GM12878 (cell line): ENCODE data around the gene TP53RK. TPM values are rescaled to one million over a fixed set of nuclear protein-coding genes. Genes with fewer than 3 reads are reported as not detected.

Experiments used
- ATAC-seq: fragments of 200-7000 bp; cut with Tn5 transposase; 3 replicates; pipeline ENCODE4 v1.9.1; 2020; ENCODE audit warnings: mild to moderate bottlenecking, moderate library complexity
- BruUV-seq: library from RNA; stranded (reverse); fragments of 400-500 nt; replicated peaks from 2 replicates; lab custom pipeline; 2021; lab: Mats Ljungman, UMichigan
- CTCF ChIA-PET: fragments of 300-600 bp; sonication (Branson Sonifier 250); formaldehyde crosslinking; extraction: SDS; loops from one replicate; lab custom pipeline; 2021; ENCODE audit warnings: inconsistent platforms; lab: Yijun Ruan, JAX
- POLR2A ChIA-PET: fragments of 350-600 bp; formaldehyde crosslinking; extraction: SDS; loops from one replicate; lab custom pipeline; 2021; ENCODE audit warnings: inconsistent platforms; lab: Charles Lee
- RAD21 ChIA-PET: fragments of 300-600 bp; sonication (Branson Sonifier 250); formaldehyde crosslinking; loops from one replicate; lab custom pipeline; 2023; ENCODE audit warnings: antibody characterized with exemption; ENCODE audit not compliant: unreplicated experiment; lab: Charles Lee
- SMC1A ChIA-PET: fragments of 300-600 bp; sonication (Branson Sonifier 250); formaldehyde crosslinking; loops from one replicate; lab custom pipeline; 2023; ENCODE audit not compliant: unreplicated experiment, uncharacterized antibody; lab: Charles Lee
- DNase-seq: peaks from one replicate; pipeline ENCODE4 v3.0.0-alpha.2; 2011; ENCODE audit warnings: low read depth, low spot score
- FAIRE-seq: peaks from 3 replicates; lab custom pipeline; 2011; peaks lifted over from hg19 to GRCh38; lab: Jason Lieb, UNC
- H2AFZ ChIP-seq: 2 replicates; pipeline ENCODE4 v1.6.0; 2011; ENCODE audit warnings: low read depth, low read length, control low read depth; ENCODE audit not compliant: control insufficient read depth
- H3K27ac ChIP-seq: 2 replicates; pipeline ENCODE4 v1.5.1; 2011; ENCODE audit warnings: control low read depth; ENCODE audit not compliant: control insufficient read depth, insufficient read depth
- H3K27me3 ChIP-seq, 2 experiments: replicated peaks in 1 of 2; 2 replicates each; pipeline versions ENCODE4 v1.6.0 to v1.6.1; 2011; ENCODE audit warnings: low read length in 1 of 2; ENCODE audit not compliant: control insufficient read depth in 2 of 2, insufficient read depth in 2 of 2
- H3K36me3 ChIP-seq, 2 experiments: 2 replicates each; pipeline ENCODE4 v1.5.1; 2011; ENCODE audit warnings: low read length in 1 of 2; ENCODE audit not compliant: control insufficient read depth in 2 of 2, insufficient read depth in 2 of 2
- H3K4me1 ChIP-seq: 2 replicates; pipeline ENCODE4 v1.6.1; 2011; ENCODE audit warnings: mild to moderate bottlenecking, low read length, moderate library complexity, mixed read lengths; ENCODE audit not compliant: control insufficient read depth, insufficient read depth
- H3K4me2 ChIP-seq: 2 replicates; pipeline ENCODE4 v1.6.0; 2011; ENCODE audit warnings: control low read depth; ENCODE audit not compliant: control insufficient read depth, insufficient read depth
- H3K4me3 ChIP-seq: fragments of 200-600 bp; sonication (generic); 2 replicates; pipeline ENCODE4 v1.5.1; 2016
- H3K79me2 ChIP-seq: 2 replicates; pipeline ENCODE4 v1.6.0; 2011; ENCODE audit warnings: low read length; ENCODE audit not compliant: control insufficient read depth, insufficient read depth
- H3K9ac ChIP-seq: 2 replicates; pipeline ENCODE4 v1.8.0; 2011; ENCODE audit warnings: low read length, control low read depth, mixed read lengths; ENCODE audit not compliant: control insufficient read depth, insufficient read depth
- H3K9me3 ChIP-seq: replicated peaks from 3 replicates; pipeline ENCODE4 v1.5.1; 2011; ENCODE audit warnings: mild to moderate bottlenecking, low read length; ENCODE audit not compliant: control insufficient read depth, insufficient read depth
- H4K20me1 ChIP-seq: 2 replicates; pipeline ENCODE4 v1.6.0; 2011; ENCODE audit not compliant: control insufficient read depth, insufficient read depth
- DPF2 ChIP-seq: fragments of 450-650 bp; IDR thresholded peaks from 2 replicates; pipeline ENCODE4 v1.6.1; 2017; ENCODE audit warnings: mild to moderate bottlenecking
- EGR1 ChIP-seq, 2 experiments: IDR thresholded peaks; 1 replicate in 1 of 2; 2 replicates in 1 of 2; pipeline ENCODE4 v1.6.1; 2011 to 2012; ENCODE audit warnings: low read depth in 2 of 2, low read length in 2 of 2, borderline replicate concordance in 1 of 2, mild to moderate bottlenecking in 1 of 2, moderate library complexity in 1 of 2
- HDGF ChIP-seq: fragments of 450-650 bp; IDR thresholded peaks from 2 replicates; pipeline ENCODE4 v1.6.1; 2016; ENCODE audit warnings: antibody characterized with exemption
- MYC ChIP-seq: IDR thresholded peaks from 2 replicates; pipeline ENCODE4 v1.6.1; 2011; ENCODE audit warnings: mild to moderate bottlenecking, low read length, moderate library complexity, inconsistent platforms; ENCODE audit not compliant: insufficient read depth, insufficient replicate concordance, insufficient read length, severe bottlenecking
- NBN ChIP-seq: fragments of 450-650 bp; IDR thresholded peaks from 2 replicates; pipeline ENCODE4 v1.6.1; 2016
- POU2F2 ChIP-seq: IDR thresholded peaks from 3 replicates; pipeline ENCODE4 v1.6.1; 2011; ENCODE audit warnings: low read depth, mild to moderate bottlenecking, low read length, borderline replicate concordance
- RAD21 ChIP-seq: IDR thresholded peaks from 2 replicates; pipeline ENCODE4 v1.6.1; 2011; ENCODE audit warnings: mild to moderate bottlenecking, low read depth, low read length, moderate library complexity; ENCODE audit not compliant: insufficient read depth
- SMAD5 ChIP-seq: IDR thresholded peaks from 2 replicates; pipeline ENCODE4 v1.6.1; 2016; ENCODE audit warnings: antibody characterized with exemption, low read depth
- SMC3 ChIP-seq: IDR thresholded peaks from 2 replicates; pipeline ENCODE4 v1.6.1; 2011; ENCODE audit warnings: low read length, improper control_type of control experiment, borderline replicate concordance
- YY1 ChIP-seq: IDR thresholded peaks from 2 replicates; pipeline ENCODE4 v1.6.1; 2011; ENCODE audit warnings: low read depth, mild to moderate bottlenecking, low read length
- ZNF24 ChIP-seq: fragments of 450-650 bp; IDR thresholded peaks from 2 replicates; pipeline ENCODE4 v1.6.1; 2017; ENCODE audit warnings: antibody characterized with exemption, mild to moderate bottlenecking
- ZNF274 ChIP-seq: IDR thresholded peaks from one replicate; pipeline ENCODE4 v1.8.0; 2011; ENCODE audit not compliant: insufficient read length, insufficient read depth
- WGBS: methylation state at CpG from one replicate; pipeline ENCODE4 v1.1.6; 2016; ENCODE audit warnings: low lambda C conversion rate; ENCODE audit not compliant: insufficient replicate concordance, insufficient coverage; ENCODE audit errors: missing lambda C conversion rate; 5-methylcytosine and 5-hydroxymethylcytosine counted together
- in situ Hi-C: fragments of 300-500 bp; cut with MboI; formaldehyde crosslinking; loops from 9 replicates; pipeline ENCODE4 v1.14.3; 2018; ENCODE audit warnings: mixed read lengths
- intact Hi-C: fragments of 100-400 bp; cut with micrococcal nuclease; formaldehyde crosslinking; loops from one replicate; pipeline ENCODE4 v1.14.2; 2022; ENCODE audit not compliant: unreplicated experiment
- polyA plus RNA-seq, 11 experiments: library from polyadenylated mRNA; depleted of rRNA in 4 of 11; unstranded in 6 of 11; stranded (reverse) in 5 of 11; fragments of >200 nt; fragmentation: Nextera tagmentation in 4 of 11; fragmentation: Illumina TruSeq in 1 of 11; extraction: Ambion mirVana in 4 of 11; extraction: Trizol in 1 of 11; gene quantifications; 1 replicate in 1 of 11; 2 replicates in 10 of 11; pipeline versions ENCODE4 v1.2.1 to v1.2.3, GENCODE V29; 2011 to 2016; ENCODE audit warnings: inconsistent platforms in 2 of 11, missing spikeins in 2 of 11, low read depth in 1 of 11
- total RNA-seq, 4 experiments: library from RNA; depleted of rRNA in 3 of 4; stranded (reverse); fragments of >200 nt in 3 of 4; fragmentation: Illumina TruSeq in 1 of 4; extraction: Trizol in 1 of 4; gene quantifications; 2 replicates each; pipeline versions ENCODE4 v1.2.1 to v1.2.3, GENCODE V29; 2013 to 2021
- TF ChIP-seq, protein P1 (sequence below): fragments of 150-350 bp; IDR thresholded peaks from 2 replicates; pipeline ENCODE4 v1.6.1; 2016; ENCODE audit warnings: low read depth, low read length
- TF ChIP-seq, protein P2 (sequence below): fragments of 450-650 bp; IDR thresholded peaks from 2 replicates; pipeline ENCODE4 v1.6.1; 2017; ENCODE audit warnings: borderline replicate concordance
- TF ChIP-seq, protein P3 (sequence below), 3 experiments: IDR thresholded peaks in 2 of 3; conservative IDR thresholded peaks in 1 of 3; 2 replicates each; pipeline ENCODE4 v1.5.1; 2011; ENCODE audit warnings: low read depth in 3 of 3, low read length in 3 of 3, mild to moderate bottlenecking in 3 of 3, control low read depth in 2 of 3, moderate library complexity in 2 of 3, inconsistent platforms in 1 of 3, mixed read lengths in 1 of 3; ENCODE audit not compliant: control insufficient read depth in 2 of 3, insufficient read depth in 1 of 3; ENCODE audit errors: extremely low read depth in 1 of 3

TP53RK gene
- total and polyA plus RNA-seq, 10 of the 15 experiments (the other 5 are each of a cell fraction or from before 2014, with no cell fraction given): 3.8 to 23.1 (median 16.1) TPM

DNA sequence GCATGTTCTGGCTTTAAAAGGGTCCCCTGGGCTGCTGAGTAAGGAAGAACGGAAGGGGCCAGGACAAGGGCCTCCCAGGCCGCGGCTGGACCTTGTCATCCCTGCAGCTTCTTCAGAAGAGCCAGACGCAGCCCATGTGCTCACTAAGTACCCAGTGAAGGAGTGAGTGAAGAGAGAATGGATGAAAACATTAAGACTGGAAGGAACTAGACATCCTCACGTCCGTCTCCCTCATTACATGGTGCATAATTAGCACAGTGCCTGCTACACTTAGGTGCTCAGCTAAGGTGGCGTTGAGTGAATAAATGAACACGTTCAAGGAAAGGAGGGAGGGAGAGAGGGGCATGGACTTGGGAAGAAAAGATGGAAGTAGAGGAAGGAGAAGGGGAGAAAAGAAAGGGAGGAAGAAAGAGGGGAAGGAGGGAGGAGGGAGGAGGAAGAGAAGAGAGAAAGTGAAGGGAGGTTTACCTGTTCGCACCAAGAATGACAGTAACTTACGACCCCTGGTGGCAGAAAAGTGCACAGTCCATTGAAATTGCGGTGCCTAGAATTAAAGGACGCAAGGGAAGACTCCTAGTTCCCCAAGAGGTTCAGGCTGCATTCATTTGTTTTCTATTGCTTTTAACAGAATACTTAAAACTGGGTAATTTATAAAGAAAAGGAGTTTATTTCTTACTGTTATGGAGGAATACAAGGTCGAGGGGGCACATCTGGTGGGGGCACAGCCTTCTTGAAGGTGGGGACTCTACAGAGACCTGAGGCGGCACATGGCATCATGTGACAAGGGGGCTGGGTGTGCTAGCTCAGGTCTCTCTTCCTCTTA is 8.0 kb downstream of the TP53RK start:
- Histone ChIP-seq H3K4me3 (no peak overlapping the region), H2AFZ (no peak overlapping the region), H3K4me2 (no peak overlapping the region), H3K79me2 (peaks cover 6% of the 10 kb centered on the region), H3K9ac (no peak overlapping the region), H3K9me3 (no peaks in the 10 kb centered on the region), H3K27ac (no peak overlapping the region), H4K20me1 (peaks cover 6% of the 10 kb centered on the region; the same call in 1 of the 2 replicates), H3K36me3 (peaks cover 0 to 3% of the 10 kb centered on the region in 2 experiments; a peak in 1 of 4 replicates), H3K27me3 (no peaks in the 10 kb centered on the region), H3K4me1 (peaks cover 13% of the 10 kb centered on the region)
- in situ Hi-C loops: loop anchor here (5.0 to 10.0 kb wide), 2 partner anchors 126 to 159 kb away; partner anchors contain the start of gene OCSTAMP
- DNase-seq (peak; percentile 27), ATAC-seq (peak; percentile 80), FAIRE-seq (peak; percentile 93)
- intact Hi-C loops: loop anchor here (1.0 to 5.0 kb wide), 2 partner anchors 139 to 160 kb away; no protein-coding TSS in a partner anchor
- BruUV-seq: no TSS peak
- POLR2A ChIA-PET: no interaction called here
- RAD21 ChIA-PET: interaction anchor here (0.6 to 4.0 kb wide), 6 partner anchors 92 to 347 kb away, joined by 3 to 19 read pairs (median 4); no protein-coding TSS in a partner anchor
- SMC1A ChIA-PET: interaction anchor here (0.5 to 5.3 kb wide), 16 partner anchors 9 to 273 kb away, joined by 3 to 43 read pairs (median 3); partner anchors contain the start of genes OCSTAMP and ZNF334
- CTCF ChIA-PET: interaction anchor here (0.6 to 11.6 kb wide), 17 partner anchors 8 to 555 kb away, joined by 3 to 114 read pairs (median 4); partner anchors contain the start of genes OCSTAMP, TP53RK and ZNF334
- WGBS: 50% methylated on average over 14 of the region's 14 CpGs
- TF ChIP-seq ZNF274 (no peak), ZNF24 (0 out of 2 replicates have a peak, but pooled peaks have one; percentile 6), POU2F2 (0 out of 3 replicates have a peak, but pooled peaks have one; percentile 40), EGR1 (IDR thresholded peaks at IDR 0.05; ENCODE audit: borderline replicate concordance in 1 of 2, low read depth in 2 of 2, low read length in 2 of 2) (no peak), SMAD5 (no peak), MYC (no peak), RAD21 (peak; percentile 74), SMC3 (peak; percentile 94), DPF2 (no peak), HDGF (peak; percentile 88), YY1 (peak; percentile 56; the same call in 1 of the 2 replicates), NBN (peak; percentile 70; the same call in 1 of the 2 replicates)
- TF ChIP-seq, protein P1, sequence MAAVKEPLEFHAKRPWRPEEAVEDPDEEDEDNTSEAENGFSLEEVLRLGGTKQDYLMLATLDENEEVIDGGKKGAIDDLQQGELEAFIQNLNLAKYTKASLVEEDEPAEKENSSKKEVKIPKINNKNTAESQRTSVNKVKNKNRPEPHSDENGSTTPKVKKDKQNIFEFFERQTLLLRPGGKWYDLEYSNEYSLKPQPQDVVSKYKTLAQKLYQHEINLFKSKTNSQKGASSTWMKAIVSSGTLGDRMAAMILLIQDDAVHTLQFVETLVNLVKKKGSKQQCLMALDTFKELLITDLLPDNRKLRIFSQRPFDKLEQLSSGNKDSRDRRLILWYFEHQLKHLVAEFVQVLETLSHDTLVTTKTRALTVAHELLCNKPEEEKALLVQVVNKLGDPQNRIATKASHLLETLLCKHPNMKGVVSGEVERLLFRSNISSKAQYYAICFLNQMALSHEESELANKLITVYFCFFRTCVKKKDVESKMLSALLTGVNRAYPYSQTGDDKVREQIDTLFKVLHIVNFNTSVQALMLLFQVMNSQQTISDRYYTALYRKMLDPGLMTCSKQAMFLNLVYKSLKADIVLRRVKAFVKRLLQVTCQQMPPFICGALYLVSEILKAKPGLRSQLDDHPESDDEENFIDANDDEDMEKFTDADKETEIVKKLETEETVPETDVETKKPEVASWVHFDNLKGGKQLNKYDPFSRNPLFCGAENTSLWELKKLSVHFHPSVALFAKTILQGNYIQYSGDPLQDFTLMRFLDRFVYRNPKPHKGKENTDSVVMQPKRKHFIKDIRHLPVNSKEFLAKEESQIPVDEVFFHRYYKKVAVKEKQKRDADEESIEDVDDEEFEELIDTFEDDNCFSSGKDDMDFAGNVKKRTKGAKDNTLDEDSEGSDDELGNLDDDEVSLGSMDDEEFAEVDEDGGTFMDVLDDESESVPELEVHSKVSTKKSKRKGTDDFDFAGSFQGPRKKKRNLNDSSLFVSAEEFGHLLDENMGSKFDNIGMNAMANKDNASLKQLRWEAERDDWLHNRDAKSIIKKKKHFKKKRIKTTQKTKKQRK: no peak
- TF ChIP-seq, protein P2, sequence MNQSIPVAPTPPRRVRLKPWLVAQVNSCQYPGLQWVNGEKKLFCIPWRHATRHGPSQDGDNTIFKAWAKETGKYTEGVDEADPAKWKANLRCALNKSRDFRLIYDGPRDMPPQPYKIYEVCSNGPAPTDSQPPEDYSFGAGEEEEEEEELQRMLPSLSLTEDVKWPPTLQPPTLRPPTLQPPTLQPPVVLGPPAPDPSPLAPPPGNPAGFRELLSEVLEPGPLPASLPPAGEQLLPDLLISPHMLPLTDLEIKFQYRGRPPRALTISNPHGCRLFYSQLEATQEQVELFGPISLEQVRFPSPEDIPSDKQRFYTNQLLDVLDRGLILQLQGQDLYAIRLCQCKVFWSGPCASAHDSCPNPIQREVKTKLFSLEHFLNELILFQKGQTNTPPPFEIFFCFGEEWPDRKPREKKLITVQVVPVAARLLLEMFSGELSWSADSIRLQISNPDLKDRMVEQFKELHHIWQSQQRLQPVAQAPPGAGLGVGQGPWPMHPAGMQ: peak; percentile 54
- TF ChIP-seq, protein P3, sequence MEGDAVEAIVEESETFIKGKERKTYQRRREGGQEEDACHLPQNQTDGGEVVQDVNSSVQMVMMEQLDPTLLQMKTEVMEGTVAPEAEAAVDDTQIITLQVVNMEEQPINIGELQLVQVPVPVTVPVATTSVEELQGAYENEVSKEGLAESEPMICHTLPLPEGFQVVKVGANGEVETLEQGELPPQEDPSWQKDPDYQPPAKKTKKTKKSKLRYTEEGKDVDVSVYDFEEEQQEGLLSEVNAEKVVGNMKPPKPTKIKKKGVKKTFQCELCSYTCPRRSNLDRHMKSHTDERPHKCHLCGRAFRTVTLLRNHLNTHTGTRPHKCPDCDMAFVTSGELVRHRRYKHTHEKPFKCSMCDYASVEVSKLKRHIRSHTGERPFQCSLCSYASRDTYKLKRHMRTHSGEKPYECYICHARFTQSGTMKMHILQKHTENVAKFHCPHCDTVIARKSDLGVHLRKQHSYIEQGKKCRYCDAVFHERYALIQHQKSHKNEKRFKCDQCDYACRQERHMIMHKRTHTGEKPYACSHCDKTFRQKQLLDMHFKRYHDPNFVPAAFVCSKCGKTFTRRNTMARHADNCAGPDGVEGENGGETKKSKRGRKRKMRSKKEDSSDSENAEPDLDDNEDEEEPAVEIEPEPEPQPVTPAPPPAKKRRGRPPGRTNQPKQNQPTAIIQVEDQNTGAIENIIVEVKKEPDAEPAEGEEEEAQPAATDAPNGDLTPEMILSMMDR (IDR thresholded peaks at IDR 0.05 in 2 of 3, conservative IDR thresholded peaks at IDR 0.05 in 1 of 3; ENCODE audit: control insufficient read depth in 2 of 3, extremely low read depth in 1 of 3, insufficient read depth in 1 of 3, low read depth in 3 of 3, low read length in 3 of 3): peak; percentile 81 to 86 (median 83)
